Measurements from ENCODE around the gene ADAMTSL5.

ADAMTSL5 gene

DNA sequence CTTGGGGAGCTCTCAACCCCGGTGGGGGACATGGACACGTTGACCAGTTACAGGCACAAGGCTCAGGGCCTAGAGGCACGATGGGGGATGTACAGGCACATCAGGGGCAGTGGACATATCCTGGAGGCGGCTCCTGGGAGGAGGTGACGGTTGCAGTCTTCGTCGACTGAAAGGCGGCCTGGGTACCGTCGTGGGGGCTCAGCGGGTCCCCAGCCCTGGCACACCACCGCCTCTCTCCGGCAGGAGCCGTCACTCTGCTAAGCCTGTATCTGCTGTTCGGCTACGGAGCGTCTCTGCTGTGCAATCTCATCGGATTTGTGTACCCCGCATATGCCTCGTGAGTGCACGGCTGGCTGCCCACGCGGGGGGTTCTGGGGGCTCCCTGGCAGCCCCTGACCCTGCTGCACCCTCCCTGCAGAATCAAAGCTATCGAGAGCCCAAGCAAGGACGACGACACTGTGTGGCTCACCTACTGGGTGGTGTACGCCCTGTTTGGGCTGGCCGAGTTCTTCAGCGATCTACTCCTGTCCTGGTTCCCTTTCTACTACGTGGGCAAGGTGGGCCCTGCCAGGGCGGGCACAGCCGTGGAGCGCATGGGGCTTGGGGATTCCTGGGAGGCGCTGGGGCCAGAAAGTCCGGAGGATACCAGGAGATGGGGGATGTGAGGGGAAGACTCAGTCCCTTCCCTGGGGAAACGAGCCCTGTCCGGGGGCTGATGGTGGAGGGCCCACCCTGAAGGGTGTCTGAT lies 17.6 kb downstream of the ADAMTSL5 start:
- no peak for DNase-seq

DNA sequence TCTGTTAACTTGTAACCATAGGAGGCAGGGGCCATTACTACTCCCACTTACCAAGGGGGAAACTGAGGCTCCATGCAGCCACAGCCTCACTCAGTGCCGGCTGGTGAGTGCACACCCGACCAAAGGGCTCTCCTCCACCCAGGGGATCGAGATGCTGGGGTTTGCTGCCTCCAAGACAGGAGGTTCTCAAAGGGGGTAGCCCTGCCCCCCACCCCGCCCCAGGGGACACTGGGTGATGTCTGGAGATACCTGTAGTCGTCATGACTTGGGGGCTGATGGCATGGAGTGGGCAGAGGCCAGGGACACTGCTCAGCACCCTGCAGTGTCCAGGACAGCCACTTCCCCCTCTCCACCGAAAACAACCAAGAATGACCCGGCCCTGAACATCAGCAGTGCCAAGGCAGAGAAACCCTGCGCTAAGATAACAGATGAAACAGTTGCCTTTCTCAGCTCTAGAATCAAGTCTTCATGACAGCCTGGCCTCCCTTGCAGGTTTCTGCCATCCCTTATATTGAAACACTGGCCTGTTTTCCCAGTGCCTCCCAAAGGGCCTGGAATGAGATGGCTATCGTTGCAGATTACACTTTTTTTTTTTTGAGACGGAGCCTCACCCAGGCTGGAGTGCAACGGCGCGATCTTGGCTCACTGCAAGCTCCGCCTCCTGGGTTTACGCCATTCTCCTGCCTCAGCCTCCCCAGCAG lies 18.6 kb downstream of the ADAMTSL5 start:
- no peak for DNase-seq

DNA sequence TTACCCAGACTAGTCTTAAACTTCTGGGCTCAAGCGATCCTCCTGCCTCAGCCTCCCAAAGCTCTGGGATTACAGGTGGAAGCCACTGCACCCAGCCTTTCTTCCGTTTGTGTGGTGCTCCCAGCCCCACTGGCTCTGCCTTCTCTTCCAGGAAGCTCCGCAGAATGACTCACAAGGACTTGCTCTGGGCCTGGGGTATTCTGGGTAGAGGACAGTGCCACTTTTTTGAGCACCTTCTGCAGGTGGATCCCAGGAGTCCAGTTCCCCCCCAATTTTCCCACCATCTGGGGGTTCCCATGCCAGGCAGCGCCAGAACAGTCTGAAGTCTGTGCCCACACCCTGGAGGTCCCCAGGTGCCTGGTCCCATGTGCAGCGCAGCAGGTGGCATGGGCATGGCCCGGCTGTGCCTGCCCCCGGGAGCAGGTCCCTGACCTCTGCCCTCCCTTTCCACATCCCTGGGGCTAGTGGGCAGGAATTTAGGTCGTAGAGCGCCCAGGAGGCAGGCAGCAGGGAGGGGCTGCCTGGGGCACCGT lies 20.3 kb downstream of the ADAMTSL5 start:
- no peak for DNase-seq

DNA sequence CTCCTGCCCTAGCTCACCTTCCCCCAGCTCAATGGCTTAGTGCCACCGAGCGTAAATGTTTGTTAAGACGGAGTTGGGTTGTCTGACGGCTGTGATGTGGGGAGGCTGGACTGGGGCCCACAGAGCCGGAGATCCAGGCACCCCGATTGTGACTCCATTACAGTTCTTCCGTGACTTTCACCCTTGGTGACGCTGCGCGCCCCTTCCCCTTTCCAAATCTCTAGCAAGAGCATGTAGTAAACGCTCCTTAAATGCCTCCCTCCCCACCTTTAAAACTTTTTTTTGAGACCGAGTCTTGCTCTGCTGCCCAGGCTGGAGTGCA lies 21.0 kb downstream of the ADAMTSL5 start:
- DNase-seq: no peak

DNA sequence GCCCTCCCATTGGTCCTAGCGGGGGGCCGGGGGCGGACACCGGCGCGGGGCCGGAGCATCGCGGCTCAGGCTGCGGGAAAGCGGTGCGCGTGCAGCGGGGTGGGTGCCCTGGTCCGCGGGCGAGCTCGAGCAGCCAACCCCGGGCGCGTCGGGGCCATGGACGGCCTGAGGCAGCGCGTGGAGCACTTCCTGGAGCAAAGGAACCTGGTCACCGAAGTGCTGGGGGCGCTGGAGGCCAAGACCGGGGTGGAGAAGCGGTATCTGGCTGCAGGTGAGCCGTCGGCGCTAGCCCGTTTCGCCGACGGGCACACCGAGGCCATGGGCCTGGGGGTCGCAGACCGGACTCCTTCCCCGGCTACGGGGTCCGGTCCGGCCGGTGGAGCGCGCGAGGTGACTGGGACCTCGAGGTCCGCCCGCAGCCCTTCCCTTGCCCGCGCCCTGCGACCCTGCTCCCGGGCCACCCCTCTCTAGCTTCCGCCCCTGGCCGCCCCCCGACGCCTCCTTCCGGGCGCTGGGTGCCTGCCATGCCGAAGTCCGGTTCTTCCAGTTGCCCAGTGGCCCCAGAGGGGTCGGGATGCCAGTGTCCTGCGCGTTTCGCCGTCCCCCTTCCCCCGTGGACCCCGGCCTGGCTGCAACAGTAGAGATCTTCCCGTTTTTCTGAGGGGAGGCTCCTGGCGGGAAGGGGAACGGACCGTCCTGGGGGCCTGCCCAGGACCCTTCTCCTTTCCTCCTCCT lies 21.5 kb downstream of the ADAMTSL5 start, which contains the start of gene REEP6:
TSS of gene REEP6 (plus strand) at position 68 of the 735 bp plus-strand sequence. CDS start at position 157, 89 bp downstream.
- DNase-seq: no peak

DNA sequence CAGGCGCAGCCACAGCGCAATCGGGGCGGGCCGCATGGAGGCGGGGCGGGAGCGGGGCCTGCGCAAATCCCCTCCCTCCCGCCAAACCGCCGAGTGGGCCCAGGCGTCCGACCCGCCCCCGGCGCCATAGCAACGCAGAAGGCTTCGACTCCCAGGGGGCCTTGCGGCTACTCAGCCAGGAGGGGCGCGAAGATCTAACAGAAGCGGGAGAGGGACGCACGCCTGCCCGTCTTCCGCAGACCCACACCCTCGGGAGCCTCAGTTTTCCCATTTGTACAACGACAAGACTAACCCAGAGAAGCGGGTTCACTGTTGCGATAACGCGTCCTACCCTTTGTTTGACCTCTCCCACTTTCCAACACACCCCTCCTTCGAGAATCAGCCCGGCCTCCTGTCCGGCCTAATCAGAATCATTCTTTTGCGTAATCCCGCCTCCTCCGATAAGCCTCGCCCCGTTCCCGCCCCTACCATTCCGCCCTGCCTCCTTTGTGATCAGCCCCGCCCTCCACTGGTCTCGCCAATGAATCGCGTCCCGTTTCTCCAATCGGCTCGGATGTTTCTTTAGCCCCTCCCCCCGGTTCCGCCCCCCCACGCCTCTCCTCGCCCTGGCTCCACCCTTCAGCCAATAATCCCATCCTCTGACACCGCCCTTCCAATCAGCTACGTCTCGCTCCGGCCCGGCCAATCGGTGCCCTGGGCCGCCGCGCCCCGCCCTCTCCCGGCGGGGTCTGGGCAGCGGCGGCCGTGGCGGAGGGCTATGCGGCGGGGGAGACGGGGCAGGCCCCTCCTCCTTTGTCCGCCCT lies 22.3 kb downstream of the ADAMTSL5 start, which contains the start of gene PCSK4:
TSS of gene PCSK4 (minus strand) at position 40 of the 803 bp plus-strand sequence. CDS start at position 36, 4 bp downstream.
- DNase-seq: peak; percentile 95

DNA sequence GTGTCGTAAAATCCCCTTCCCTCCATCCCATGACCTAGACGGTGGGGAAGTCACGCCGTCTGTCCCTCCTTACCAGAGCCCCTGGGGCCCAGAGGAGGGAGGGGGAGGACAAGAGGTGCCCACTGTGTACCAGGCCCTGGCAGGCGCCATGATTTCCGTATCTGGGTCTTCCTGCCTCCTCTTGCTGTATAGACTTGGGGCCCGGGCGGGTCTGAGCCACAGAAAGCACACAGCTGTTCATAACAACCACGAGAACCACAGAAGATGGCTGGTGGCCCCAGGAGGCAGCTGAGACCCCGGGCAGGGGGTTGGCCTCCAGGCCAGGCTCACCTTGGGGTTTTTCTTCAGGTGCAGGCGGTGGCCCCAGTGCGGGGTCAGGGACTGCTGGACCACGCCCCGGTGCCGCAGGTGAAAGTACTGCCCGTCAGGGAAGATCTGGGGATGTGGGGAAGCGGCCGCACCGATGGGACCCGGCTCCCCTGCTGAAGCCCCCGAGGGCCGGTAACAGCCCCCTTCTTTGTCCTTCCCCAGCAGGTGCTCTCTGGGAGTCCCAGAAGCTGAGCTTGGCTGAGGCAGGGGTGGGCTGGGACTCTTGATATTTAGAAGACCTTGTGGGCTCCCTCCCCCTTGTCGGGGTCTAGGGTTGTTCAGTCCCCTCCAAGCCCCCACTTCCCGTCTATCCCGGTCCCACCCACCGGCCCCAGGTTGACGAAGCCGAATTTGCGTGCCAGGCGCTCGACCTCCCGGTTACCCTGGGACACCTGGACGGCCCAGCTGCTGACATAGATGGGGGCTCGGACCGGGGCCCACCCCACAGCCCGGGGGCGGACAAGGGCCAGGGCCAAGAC lies 23.1 kb downstream of the ADAMTSL5 start:
- no peak for DNase-seq

DNA sequence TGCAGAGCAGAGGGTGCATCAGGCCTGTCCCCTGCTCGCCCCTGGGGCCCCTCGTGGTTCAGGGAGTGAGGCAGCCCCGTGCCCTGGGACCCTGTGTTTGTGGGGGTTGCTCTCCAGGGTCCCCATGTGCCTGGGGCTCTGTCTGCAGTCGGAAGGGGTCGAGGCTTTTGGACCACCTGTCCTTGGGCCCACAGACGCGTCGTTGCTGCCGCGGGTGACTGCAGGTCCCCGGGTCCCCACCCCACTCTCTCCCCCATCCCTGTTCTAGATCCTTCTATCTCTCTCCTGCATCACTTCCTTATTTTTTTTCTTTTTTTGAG lies 24.6 kb downstream of the ADAMTSL5 start:
- DNase-seq: no peak

DNA sequence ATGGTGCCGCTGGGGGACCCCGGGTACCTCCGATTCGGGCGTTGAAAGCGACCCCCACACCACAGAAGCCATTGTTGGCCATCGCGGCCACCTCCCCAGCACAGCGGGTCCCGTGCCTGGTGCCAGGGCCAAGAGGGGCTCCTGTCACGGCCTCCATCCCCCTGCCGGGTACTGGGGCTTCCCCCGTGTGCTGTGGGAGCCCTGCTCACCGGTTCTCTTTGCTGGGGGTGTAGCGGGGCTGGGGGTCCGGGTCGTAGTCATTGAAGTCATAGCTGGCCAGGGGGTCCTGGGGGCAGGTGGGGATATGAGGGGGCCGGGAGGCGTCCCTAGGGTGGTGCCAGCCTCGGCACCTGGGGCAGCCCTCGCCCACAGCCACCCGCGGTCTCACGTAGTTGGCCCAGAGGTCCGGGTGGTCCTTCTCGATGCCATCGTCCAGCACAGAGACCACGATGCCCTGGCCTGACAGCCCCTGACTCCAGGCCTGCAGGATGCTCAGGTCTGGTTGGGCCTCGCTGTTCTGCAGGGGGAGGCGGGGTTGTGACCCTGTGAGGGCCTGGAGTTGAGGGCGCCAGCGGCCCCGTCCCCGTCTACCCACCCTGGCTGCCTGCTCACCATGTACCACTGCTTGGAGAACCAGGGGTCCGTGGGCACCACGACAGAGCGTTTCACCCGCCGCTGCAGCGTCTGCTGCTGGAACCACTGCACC lies 25.1 kb downstream of the ADAMTSL5 start:
- DNase-seq: no peak

DNA sequence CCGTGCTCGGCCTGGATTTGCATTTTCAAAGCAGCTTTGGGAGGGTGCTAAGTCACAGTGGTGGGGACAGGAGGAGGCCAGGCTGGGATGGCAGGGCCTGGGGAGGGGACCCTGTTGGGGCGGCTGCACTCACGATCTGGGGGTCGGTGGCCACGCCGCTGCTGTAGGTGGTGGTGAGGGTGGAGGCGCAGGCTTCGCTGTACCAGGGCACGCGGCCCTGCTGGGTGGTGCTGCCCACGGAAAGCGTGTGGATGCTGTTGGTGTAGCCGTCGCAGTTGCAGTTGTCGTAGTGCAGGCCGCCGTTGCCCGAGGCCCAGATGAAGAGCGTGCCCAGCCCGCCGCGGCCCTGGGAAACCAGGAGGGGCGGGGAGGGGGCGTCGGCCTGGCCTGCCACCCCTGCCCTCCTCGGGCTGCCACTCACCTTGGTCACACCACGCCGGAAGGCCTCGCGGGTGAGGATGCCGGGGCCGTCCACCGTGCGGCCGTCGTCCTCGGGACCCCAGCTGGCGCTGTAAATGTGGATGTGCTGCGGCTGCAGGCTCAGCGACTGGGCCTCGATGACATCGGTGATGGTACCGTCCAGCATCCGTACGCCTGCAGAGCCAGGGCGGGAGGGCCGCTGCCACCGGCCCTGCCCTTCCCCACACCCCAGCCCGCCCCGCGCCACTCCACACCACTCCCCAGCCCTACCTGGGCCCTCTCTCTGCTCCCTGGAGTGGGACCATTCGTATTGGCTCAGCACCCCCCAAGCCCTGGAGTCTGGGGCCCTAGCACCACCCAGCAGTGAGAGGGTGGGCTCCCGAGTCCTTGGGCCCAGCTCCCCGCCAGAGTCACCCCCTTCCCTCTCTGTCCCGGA lies 25.9 kb downstream of the ADAMTSL5 start:
- DNase-seq: no peak

DNA sequence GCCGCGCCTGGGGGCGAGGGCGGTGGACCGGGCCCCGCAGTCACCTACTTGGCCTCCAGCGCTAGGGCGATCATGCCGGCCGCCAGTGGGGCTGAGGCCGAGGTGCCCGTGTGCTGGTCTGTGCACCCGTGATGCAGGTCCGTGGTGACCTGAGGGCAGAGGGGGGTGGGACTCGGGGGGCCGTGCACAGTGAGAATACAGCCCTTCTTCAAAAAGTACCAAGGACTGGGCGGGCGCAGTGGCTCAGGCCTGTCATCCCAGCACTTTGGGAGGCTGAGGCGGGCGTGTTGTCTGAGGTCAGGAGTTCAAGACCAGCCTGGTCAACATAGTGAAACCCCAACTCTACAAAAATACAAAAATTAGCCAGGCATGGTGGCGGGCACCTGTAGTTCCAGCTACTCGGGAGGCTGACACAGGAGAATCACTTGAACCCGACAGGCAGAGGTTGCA lies 28.8 kb downstream of the ADAMTSL5 start:
- DNase-seq: no peak

DNA sequence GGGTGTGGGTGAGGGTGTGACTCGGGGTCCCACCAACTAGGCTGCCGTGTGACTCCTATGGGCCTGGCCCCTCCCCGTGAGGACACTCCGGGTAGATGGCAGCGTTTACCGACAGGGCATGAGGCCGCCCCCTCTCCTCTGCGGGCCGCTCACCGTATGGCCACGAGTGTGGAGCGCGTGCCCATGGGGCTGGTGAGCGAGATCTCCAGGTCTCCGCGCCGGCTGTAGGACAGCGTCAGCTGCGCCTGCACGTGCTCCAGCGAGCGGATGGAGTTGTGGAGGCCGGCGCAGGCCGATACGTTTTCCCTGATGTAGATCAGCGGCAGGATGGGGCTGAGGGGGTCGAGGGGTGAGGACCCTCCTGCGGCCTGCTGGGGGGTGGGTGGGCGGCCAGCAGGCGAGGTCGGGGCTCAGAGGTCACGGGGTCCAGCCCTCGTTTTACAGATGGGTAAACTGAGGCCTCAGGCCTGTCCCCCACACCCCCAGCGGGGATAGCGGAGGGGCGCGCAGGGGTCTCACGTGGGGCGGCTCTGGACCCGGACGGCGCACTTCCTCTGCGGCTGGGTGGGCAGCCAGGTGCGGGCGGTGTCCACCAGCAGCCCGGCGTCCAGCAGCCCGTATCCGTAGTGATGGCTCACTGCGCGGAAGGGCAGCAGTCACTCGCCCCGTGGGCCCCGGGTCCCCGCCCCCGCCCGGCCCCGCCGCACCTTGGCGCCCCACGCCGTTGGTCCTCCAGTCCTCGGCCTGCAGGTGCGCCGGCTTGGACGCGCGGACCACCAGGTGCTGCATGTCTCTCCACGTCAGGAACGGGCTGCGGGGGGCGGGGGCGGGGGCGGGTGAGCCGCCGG lies 29.5 kb downstream of the ADAMTSL5 start:
- no peak for DNase-seq

DNA sequence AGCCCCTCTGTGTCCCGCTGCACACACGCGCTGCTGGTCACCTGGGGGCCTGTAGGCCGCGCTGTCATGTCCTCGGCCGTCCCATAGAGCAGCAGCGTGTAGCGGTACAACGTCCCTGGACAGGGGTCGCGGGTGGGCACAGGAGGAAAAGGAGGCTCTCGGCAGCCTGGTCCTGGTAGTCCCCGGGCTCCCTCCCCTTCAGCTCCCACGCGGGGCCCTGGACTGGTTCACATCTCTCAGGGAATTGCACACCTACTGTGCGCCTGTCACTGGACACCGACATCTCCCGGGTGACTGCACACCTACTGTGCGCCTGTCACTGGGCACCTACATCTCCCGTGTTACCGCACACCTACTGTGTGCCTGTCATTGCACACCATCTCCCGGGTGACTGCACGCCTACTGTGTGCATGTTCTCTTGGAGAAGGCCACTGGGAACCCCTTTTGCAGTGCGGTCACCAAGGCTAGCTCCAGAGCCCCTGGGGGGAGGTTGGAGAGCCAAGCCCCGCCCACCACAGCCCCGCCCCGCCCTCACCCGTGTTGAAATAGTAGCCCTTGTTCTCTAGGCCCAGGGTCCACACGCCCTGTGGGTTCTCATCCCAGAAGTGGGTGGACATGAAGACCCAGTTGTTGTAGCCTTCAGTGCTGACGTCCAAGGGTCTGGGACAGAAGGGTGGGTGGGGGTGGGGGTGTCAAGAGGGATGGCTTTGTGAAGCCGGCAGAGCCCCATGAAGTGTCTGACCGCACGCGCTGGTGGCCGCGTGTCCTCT lies 30.3 kb downstream of the ADAMTSL5 start:
- no peak for DNase-seq

DNA sequence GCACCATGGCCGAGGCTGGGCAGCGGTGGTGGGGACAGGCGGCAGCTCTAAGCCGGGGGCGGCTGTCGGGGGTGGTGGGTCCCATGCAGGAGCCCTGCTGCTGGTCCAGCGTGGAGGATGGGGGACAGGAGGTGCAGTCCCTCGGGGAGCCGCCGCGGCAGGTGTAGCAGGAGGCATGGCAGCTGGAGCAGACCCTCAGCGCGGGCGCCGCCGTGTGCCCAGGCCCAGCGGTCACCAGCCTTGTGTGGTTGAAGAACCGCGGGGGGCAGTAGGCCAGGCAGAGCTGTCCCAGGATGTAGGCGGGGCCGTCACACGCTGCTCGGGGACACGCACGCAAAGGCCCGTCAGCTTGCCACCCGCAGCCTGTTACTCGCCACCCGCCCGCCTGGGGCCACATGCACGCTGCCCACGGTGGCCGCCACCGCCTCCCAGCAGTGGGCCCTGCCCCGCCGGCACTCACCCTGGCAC lies 30.9 kb downstream of the ADAMTSL5 start:
- no peak for DNase-seq

DNA sequence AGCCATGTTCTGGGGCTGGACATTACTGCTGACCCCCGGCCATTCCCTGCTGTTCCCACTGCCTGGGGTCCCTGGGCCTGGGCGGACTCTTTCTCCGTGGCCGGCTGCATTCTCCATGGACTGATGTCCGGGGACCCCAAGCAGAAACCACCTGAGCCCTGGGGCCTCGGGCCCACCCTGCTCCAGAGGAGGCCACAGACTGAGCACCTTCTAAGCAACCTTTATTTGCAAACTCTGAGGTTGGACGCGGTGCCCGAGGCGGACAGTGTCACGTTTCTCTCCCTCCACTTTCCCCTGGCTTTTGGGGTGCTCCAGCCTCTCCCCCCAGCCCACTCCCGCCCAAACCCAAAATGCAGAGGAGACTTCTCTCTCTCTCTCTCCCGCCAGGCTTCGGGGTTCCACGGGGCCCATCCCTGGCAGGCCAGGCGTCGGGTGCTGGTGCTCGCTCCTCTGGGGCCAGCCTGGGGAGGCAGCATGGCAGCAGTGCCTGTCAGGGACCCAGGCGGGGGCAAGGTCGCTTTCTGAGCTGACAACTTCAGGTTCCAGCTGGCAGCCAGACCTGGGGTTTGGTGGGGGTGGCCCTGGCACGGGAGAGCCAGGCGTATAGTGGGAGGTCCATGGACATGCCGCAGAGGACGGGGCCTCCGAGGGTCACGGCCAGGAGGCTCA lies 31.5 kb downstream of the ADAMTSL5 start:
- DNase-seq: no peak

DNA sequence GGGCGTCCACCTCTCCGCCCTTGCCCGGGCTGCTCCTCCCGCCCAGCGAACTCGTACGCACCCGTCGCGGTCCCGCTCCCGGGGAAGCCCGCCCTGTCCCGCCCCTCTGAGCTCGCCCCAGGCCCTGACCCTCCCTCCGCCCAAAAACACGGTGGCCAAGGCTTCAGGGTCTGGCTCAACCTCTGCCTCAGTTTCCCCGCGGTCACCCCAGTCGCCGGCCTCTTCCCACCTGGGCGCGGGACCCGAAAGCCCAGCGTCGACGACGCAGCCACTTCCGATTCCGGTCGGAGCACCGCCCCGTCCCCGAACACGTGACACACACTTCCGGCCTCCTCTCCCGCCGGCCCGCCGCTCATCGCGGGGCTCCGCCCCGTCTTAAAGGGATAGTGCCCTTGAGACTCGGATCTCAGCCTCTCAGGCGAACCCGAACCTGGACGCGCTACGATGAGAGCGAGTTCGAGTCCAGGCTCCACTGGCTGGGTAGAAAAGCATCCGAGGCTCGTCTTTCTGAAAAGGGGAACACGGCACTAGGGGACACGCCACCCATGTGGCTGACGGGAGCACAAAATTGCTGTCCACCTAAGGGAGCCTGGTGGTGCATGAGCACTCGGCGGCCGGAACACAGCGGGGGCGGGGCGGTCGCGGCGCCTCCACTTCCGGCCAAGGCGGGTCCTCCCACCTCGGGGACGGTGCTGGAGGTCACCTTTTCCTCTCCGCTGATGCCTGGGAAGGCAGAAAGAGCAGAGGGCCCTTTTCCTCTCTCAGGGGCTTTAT lies 33.7 kb downstream of the ADAMTSL5 start, which contains the start of gene C19orf25:
TSS of gene C19orf25 (minus strand) at position 282 of the 774 bp plus-strand sequence. CDS start 312 bp downstream, outside the sequence.
- DNase-seq: peak; percentile 93
